CD4-positive, alpha-beta T cell treated with Interleukin-6 for 4 hours (primary cell): ENCODE data around the gene ZNF581.

Experiments used
- DNase-seq: peaks from one replicate; pipeline ENCODE4 v3.0.0-alpha.2; 2020; ENCODE audit warnings: mixed read lengths

ZNF581 gene

DNA sequence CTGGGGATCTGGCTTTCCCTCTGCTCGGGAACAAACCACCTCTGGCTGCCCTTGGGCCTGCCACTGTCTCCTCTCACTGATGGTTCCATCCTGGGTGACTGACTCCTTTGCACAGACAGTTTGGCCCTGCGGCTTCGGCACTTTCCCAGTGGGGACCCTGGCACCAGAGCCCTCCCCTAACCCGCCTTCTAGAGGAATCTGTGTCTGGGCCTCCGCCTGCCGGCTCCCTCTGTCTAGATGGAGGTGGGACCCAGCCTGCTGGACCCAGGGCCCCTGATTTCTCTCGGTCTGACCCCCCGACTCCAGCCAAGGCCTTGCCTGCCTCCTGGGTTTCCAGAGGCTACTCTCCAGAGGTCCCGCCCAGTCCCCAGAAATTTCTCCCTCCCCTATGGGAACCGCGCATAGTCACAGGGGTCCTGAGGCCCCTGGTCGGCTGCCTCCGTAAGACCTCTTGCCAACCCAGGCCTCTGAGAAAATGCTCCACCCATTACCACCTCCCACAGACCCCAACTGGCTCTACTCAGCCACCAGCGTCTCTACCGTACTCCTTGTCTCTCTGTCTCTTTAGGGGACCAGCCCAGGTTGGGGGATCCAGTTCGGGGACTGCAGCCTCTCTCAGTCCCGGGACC, 7.3 kb downstream of the ZNF581 start:
- no peak for DNase-seq

- DNase-seq, result no peak
These were observed 7.8 kb downstream of the ZNF581 start for GRCh38 chr19:55651236-55651635.

DNA sequence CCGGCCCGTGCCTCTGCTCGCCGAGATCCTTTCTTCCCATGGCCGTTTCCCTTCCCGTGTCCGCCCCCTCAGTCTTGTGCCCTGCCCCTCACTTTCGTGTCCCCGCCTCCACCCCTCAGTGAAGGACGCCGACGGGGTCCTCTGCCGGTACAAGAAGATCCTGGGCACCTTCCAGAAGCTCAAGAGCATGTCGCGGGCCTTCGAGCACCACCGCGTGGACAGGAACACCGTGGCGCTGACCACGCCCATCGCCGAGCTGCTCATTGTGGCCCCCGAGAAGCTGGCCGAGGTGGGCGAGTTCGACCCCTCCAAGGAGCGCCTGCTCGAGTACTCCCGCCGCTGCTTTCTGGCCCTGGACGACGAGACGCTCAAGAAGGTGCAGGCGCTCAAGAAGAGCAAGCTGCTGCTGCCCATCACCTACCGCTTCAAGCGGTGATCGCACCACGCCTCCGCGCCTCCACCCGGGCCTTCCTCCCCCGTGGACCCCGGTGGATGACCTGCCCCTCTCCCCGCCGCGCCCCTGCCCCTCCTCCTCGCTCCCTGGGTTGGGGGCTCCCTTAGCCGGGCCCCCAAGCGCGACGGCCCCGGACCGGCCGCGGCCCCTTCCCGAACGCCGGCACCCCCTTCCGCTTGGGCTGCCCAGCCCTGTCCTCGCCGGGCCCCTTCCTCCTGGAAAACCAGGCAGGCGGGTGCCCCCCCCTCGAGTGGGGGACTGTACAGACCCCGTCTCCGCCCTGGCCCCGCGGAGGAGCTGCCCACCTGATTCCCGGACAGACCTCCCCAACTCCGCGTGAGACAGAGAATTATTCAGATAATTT, 9.1 kb downstream of the ZNF581 start:
- no peak for DNase-seq

DNA sequence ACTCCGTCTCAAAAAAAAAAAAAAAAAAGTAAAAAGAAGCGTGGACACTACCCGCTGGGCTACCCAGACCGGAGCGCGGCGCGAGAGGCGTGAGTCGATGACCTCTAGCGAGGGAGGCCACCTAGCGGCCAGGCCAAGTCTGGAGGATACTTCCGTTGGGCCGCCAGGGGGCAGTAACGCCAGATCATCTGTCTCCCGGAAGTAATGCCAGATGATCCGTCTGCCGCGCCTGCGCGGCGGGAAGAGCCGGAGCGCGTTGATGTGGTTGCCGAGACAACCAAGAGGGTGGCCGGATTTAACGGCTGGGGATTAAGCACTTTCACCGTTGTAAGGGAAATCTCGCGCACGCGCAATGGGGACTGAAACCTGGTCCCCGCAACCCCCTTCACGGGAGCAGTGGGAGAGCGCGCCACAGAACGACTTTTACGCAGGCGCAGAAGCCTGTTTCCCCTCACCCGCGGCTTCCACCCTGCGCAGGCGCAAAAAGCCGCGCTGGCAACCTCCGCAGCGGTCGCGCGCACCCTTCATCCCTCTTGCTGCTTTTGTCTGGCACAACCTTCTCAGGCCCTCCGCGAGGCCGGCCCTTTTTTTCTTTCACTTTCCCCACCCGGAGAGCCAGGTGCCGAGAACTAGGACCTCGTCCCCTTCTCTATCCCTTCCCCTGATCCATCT, 10.3 kb downstream of the ZNF581 start:
- DNase-seq, result peak; percentile 99

DNA sequence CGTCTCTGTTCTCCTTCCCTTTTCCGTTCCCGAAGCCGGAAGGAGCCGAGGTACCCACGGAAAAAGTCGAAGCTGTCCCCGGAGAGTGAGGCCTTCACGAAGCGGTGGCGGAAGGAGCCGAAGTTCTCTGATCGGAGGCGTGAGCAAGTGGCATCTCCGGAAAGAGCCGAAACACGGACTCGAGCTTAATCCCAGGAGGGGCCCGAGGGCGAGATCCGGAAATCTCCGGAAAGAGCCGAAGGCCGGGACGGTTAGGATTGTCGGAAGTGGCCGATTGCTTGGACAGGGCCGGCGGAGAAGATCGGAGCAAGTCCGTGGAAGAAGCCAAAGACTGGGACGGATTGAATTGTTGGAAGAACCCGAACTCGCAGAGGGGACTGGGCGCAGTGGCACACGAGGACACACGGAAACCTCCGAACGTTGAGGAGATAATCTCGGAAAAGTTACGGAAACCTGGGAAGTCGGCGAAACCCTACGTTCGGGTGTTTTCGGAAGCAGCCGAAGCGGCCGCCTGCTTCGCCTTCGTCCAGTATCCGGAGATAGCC, 10.9 kb downstream of the ZNF581 start:
- peak; percentile 99 for DNase-seq

DNA sequence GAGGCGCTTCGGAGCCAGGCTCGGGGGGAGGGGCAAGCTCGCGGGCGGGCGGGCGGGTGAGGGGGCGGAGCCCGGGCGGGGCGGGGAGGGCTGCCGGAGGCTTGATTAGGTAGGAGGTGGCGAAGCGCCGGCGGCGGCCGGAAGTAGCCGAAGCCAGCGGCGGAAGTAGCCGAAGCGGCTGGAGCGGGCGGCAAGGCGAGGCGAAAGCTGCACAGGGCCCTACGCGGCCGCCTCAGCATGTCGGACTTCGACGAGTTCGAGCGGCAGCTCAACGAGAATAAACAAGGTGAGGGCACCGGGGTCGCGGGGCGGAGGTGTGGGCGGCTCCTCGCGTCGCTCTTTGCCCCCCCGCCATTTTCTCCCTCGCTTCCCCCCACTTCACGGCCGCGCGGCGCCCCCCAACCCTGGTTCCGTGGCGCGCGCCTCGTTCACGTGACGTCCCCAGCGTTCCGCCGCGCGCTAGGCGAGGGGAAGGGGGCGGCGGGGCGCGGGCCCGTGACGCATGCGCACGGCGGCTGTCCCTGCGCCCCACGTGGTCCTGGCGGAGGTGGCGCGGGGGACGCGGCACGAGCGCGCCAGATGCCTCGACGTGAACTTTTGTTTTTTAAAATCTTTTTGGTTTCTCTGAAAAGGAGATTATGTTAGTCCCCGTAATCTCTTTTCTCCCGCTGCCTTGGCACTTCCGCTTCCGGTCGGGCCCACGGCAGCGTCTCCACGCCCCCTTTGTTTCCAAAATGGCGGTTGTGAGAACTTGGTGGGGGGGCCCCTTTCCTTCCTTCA, 11.6 kb downstream of the ZNF581 start, which contains the start of gene U2AF2:
Gene U2AF2, plus strand, starts transcription at position 168 of the 780 bp plus-strand sequence. Its CDS starts 70 bp downstream, at position 238.
- peak; percentile 97 for DNase-seq

GRCh38 chr19:55655648-55656040, 12.2 kb downstream of the ZNF581 start:
- no peak for DNase-seq

GRCh38 chr19:55656552-55656951, 13.1 kb downstream of the ZNF581 start:
- DNase-seq, result no peak

DNA sequence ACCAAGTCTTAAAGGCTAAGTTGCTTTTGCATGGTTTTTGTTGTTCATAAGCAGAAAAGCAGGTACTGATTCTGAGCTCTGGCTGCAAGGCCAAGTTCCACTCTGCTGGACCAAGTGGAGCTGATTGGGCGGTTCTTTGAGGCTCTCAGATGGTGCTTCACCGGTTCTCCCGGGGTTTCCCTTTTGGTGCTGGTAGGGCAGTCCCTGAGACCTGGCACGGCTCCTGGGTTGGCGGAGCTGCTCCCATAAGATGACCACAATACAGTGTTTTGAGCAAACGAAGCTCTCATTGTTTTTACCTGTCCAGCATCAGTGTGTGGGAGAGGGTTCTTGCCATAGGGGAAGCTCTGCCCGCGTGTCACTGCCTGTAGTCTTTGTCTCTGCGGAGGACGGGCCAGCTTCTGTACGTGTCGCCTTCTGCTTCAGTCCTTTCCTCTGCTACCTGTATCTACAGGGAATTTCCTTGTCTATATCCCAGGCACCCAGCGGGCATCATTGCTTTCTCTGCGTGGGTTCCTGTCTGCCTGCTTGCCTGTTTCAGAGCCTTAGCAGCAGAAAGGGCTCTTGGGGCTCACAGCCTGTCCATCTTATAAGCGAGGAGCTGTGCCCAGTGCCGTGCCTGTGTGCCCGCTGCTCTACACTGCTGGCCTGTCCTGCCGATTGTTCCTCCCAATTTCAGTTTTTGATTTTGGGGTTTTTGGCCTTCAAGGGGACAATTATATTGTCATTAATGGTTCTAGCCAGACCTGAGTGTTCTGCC, 13.7 kb downstream of the ZNF581 start:
- DNase-seq, result no peak

DNA sequence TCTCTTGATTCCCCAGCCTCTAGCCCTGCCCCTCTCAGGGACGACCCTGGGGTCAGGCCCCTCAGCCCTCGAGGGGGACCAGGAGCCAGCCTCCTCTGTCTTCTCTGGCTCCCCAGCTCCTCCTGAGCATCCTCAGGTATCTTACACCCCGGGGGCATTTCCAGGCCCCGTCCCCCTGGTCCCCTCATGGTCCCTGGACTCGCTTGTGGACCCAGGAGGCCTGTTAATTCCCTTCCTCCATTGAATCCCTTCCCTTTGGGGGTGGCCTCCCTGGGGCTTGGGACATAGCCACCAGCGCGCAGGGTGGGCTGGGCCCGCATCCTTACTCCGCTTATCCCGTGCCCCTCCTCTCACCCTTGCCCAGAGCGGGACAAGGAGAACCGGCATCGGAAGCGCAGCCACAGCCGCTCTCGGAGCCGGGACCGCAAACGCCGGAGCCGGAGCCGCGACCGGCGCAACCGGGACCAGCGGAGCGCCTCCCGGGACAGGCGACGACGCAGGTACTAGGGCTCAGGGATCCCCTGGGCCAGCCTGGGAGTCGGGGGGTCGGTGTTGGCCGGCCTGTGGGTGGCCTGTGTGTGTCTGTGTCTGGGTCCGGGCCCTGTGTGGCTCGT, 15.5 kb downstream of the ZNF581 start:
- no peak for DNase-seq

DNA sequence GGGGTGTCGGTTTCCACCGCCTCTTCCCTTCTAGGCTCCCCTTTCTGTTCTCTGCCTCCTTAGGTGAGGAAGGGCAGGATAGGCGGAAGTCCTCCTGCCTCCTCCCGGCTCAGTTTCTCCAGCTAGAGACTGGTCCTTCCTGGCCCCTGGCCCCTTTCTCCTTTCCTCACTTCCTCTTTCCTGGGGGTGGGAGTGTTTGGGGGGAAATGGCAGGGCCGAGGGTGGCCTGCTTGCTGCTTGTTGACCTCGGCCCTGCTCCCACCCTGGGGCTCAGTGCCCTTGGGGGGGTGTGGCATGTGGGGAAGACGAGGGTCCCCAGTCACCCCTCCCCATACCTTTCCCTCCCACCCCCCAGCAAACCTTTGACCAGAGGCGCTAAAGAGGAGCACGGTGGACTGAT, 16.4 kb downstream of the ZNF581 start:
- no peak for DNase-seq

DNA sequence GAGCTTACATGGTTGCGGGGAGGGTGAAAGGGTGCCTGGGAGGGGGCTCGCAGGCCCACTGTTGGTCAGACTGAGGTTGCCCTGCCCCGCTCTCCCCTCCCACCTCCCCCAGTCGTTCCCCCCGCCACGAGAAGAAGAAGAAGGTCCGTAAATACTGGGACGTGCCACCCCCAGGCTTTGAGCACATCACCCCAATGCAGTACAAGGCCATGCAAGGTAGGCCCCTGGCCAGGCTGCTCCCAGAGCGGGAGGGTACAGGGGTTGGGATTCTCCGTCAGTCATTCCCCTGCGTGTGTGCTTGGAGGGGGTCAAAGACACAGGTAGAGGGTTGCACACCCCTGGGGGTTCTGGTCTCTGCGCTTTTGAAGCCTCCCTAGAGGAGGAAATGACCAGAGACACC, 17.0 kb downstream of the ZNF581 start:
- no peak for DNase-seq

GRCh38 chr19:55660991-55661390, 17.5 kb downstream of the ZNF581 start:
- no peak for DNase-seq

- no peak for DNase-seq
These were observed 18.4 kb downstream of the ZNF581 start for GRCh38 chr19:55661826-55662225.

GRCh38 chr19:55663846-55664536, 20.5 kb downstream of the ZNF581 start:
- DNase-seq, result no peak

DNA sequence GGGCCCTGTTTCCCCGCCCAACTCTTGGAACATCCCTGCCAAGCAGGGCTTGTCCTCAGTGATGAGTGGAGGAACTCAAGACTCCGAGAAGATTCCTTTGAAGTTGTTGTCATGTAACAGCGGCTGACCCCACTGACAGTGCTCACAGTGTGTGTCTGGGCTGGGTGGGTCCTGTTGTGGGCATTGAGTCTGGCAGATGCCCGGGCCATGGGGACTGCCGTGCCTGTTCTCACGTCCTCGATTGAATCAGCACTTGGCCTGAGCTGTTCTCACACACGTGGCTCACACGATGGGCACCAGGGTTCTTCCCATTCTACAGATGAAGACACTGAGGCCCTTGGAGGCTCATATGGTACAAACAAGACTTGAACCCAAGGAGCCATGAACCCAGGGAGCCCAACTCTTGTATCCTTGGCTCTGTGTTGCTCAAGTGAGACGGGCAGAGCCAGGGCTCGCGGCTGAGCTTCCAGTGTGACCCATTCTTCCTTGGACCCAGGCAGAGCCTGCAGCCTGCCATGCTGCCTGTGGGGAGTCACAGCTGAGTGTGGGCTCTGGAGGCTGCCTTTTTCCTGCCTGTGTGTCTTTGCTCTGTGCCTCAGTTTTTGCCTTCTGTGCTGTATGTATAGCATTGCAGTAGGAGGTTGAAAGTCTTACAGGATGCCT, 23.0 kb downstream of the ZNF581 start:
- DNase-seq, result no peak

- DNase-seq, result no peak
These were observed 23.5 kb downstream of the ZNF581 start for GRCh38 chr19:55667006-55667381.

DNA sequence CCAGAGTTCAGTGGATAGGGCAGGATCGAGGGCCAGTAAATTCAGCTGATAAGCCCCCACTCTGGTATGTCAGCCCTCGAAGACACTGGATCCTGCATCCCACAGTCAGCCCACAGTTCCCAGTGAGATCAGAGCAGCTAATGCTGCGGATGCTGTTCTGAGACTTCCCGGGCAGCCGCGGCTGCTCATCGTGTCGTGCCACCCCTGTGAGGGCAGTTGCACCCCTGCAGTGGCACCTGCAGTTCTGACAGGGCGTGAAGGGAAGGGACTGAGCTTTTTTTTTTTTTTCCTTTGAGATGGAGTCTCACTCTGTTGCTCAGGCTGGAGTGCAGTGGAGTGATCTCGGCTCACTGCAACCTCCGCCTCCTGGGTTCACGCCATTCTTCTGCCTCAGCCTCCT, 24.1 kb downstream of the ZNF581 start:
- no peak for DNase-seq

GRCh38 chr19:55667958-55668357, 24.5 kb downstream of the ZNF581 start:
- no peak for DNase-seq

GRCh38 chr19:55668603-55669348, 25.3 kb downstream of the ZNF581 start:
- DNase-seq, result no peak
